ENCODE data around the gene ALDH1A1.

GRCh38 chr9:72857624-72857996, 95.2 kb downstream of the ALDH1A1 start:
- TF ChIP-seq EZH2 (IDR thresholded peaks at IDR 0.05; ENCODE audit: insufficient read depth, poor library complexity, severe bottlenecking) (no peak), EZH2phosphoT487 (IDR thresholded peaks at IDR 0.05; ENCODE audit: insufficient read depth, low read depth) (no peak)

Data from GM23248 (cell line).